GM21786 (cell line): Measurements from ENCODE around the gene UVSSA.
"Not testable (repeated sequence)": the region's sequence is repeated elsewhere in the genome, so short reads cannot be mapped to it uniquely, and the experiment has no call there.

ENCODE experiments used
- ATAC-seq: cut with Tn5 transposase; IDR thresholded peaks from one replicate; pipeline ENCODE4 v1.9.1; 2021; ENCODE audit not compliant: unreplicated experiment

UVSSA gene

GRCh38 chr4:1316537-1317168 lies 30.4 kb upstream of the UVSSA start:
- ATAC-seq: no peak

GRCh38 chr4:1317177-1318045 lies 29.6 kb upstream of the UVSSA start:
- ATAC-seq: no peak

- no peak for ATAC-seq
Measured at GRCh38 chr4:1318046-1318375, 29.0 kb upstream of the UVSSA start.

GRCh38 chr4:1318488-1319213 lies 28.4 kb upstream of the UVSSA start:
- ATAC-seq: no peak

GRCh38 chr4:1321486-1321885 lies 25.5 kb upstream of the UVSSA start:
- ATAC-seq: no peak

GRCh38 chr4:1321946-1322650 lies 24.9 kb upstream of the UVSSA start:
- no peak for ATAC-seq

GRCh38 chr4:1323280-1323634 lies 23.8 kb upstream of the UVSSA start:
- ATAC-seq: no peak

- no peak for ATAC-seq
Measured at GRCh38 chr4:1323635-1324442, 23.2 kb upstream of the UVSSA start.

- not testable (repeated sequence) for ATAC-seq
Measured at GRCh38 chr4:1324443-1325175, 22.4 kb upstream of the UVSSA start.

- ATAC-seq: no peak
Measured at GRCh38 chr4:1325176-1325480, 21.9 kb upstream of the UVSSA start.

GRCh38 chr4:1325681-1326635 lies 21.1 kb upstream of the UVSSA start:
- no peak for ATAC-seq

- no peak for ATAC-seq
Measured at GRCh38 chr4:1326751-1327525, 20.1 kb upstream of the UVSSA start.

- ATAC-seq: no peak
Measured at GRCh38 chr4:1327526-1328266, 19.3 kb upstream of the UVSSA start.

GRCh38 chr4:1328267-1329155 lies 18.5 kb upstream of the UVSSA start:
- ATAC-seq: no peak

- ATAC-seq: no peak
Measured at GRCh38 chr4:1329408-1330371, 17.3 kb upstream of the UVSSA start.
